Measurements from ENCODE around the gene UTRN. TPM values are rescaled to one million over a fixed set of nuclear protein-coding genes. Genes with fewer than 3 reads are reported as not detected.
A peak's percentile ranks its signal among the peaks of the same experiment; 100 is the strongest.

UTRN gene
- total and polyA plus RNA-seq, 2 experiments from 2014 or later, result 53.9 to 121 TPM

DNA sequence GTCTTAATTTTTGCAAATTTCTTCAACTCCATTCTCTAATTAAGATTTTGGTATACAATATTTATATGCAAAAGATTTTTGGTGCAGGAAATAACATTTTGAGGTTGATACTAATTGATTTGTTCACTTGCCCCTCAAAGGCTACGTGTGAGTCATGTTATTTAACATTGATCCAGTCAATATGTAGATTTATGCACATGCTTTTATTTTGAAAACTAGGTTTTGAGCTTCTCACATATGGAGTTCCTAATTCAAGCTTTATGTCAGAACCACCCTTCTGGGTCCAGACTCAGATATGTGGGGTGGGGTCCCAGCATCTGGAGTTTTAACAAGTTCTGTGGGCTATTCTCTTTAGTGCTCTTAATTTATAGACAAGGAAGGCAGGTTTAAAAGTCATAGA is 13.8 kb downstream of the UTRN start (continued):
- TF ChIP-seq REST (IDR thresholded peaks at IDR 0.05; ENCODE audit: unreplicated experiment), result no peak
- TF ChIP-seq CREB1 (CRISPR knock-in tag; IDR thresholded peaks at IDR 0.05; ENCODE audit: low read depth), result no peak

- H3F3A ChIP-seq (replicated peaks; ENCODE audit: low read depth), result no peaks in the 10 kb centered on the region
- ATAC-seq (peak; percentile 49), DNase-seq (ENCODE audit: low spot score) (peak; percentile 32)
- no peak for TF ChIP-seq EZH2 (IDR thresholded peaks at IDR 0.05; ENCODE audit: low read depth, unreplicated experiment)
- TF ChIP-seq REST (IDR thresholded peaks at IDR 0.05; ENCODE audit: unreplicated experiment), result no peak
- TF ChIP-seq ZNF331 (CRISPR knock-in tag; IDR thresholded peaks at IDR 0.05; ENCODE audit: low read depth), result no peak
- no peak for TF ChIP-seq ZNF114 (CRISPR knock-in tag; IDR thresholded peaks at IDR 0.05)
- no peak for TF ChIP-seq CREB1 (CRISPR knock-in tag; IDR thresholded peaks at IDR 0.05; ENCODE audit: low read depth)
- TF ChIP-seq ZNF462 (CRISPR knock-in tag; IDR thresholded peaks at IDR 0.05), result no peak
- TF ChIP-seq ETS1 (IDR thresholded peaks at IDR 0.05), result no peak
- TF ChIP-seq JUNB (IDR thresholded peaks at IDR 0.05; ENCODE audit: unreplicated experiment), result no peak
- no peak overlapping the region for H3K4me3 ChIP-seq
- H3K4me3 Mint-ChIP-seq, result no peak overlapping the region
- no peaks in the 10 kb centered on the region for H3K27me3 ChIP-seq (ENCODE audit: insufficient read depth)
- H3K79me2 ChIP-seq (replicated peaks; ENCODE audit: insufficient read depth), result peaks cover 23% of the 10 kb centered on the region
- H3K9me3 Mint-ChIP-seq, result no peaks in the 10 kb centered on the region
- H3K27ac ChIP-seq (ENCODE audit: low read depth), result no peak overlapping the region
- H4K20me1 ChIP-seq (replicated peaks; ENCODE audit: insufficient read depth), result peaks cover 2% of the 10 kb centered on the region; the same call in 1 of the 2 replicates
- H3K36me3 Mint-ChIP-seq (ENCODE audit: low read depth), result peaks cover 2% of the 10 kb centered on the region; the same call in 1 of the 3 replicates
- peaks cover 13% of the 10 kb centered on the region for H3K4me1 Mint-ChIP-seq
- peaks cover 3% of the 10 kb centered on the region; the same call in 1 of the 2 replicates for H3K9me2 ChIP-seq (ENCODE audit: insufficient read depth)
- H3K36me3 ChIP-seq (ENCODE audit: insufficient read depth), result no peaks in the 10 kb centered on the region
- peaks cover 12% of the 10 kb centered on the region for H3K4me1 ChIP-seq (ENCODE audit: insufficient read depth)
- H3K27me3 Mint-ChIP-seq (ENCODE audit: insufficient read depth, low read depth, poor library complexity), result peaks cover 2% of the 10 kb centered on the region
- H3K27ac Mint-ChIP-seq, result no peak overlapping the region
- no peak overlapping the region for H2AFZ ChIP-seq
- H3K4me2 ChIP-seq, result no peak overlapping the region
Measured at GRCh38 chr6:144302701-144303372, 17.7 kb downstream of the UTRN start.

Data from GM23338 (cell line).